ENCODE measurements around the gene NUDT6. TPM values are rescaled to one million over a fixed set of nuclear protein-coding genes. Genes with fewer than 3 reads are reported as not detected.
"Not testable (repeated sequence)": the region's sequence is repeated elsewhere in the genome, so short reads cannot be mapped to it uniquely, and the experiment has no call there.

The NUDT6 gene
- total and polyA plus RNA-seq, 4 donors, result 4.0 to 8.4 (median 6.2) TPM

DNA sequence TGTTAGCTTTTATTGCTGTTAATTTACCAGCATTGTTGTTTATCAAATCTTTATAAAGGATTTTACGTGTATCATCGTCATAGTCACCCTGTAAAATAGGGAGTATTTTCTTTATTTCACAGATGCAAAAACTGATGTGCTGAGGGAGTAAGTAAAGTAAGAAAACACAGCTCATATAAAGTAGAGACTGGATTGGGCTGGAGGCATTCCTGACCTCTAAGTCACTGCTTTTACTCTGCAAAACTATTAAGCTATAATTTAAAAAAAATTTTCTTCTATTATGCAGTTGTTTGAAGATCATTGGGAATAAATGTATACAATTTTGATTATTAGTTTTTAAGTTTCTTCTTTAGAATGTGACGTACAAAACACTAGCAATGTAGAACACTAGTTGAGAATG lies 45.9 kb downstream of the NUDT6 start:
- Histone ChIP-seq H3K4me1 (ENCODE audit: control insufficient read depth in 1 of 2, insufficient read depth in 2 of 2, low read length in 2 of 2) (peaks cover 1 to 2% of the 10 kb centered on the region in 2 donors), H3K27me3 (ENCODE audit: control insufficient read depth in 1 of 2, insufficient read depth in 2 of 2, low read length in 1 of 2) (no peaks in the 10 kb centered on the region), H3K36me3 (ENCODE audit: control insufficient read depth in 1 of 2, insufficient read depth in 2 of 2, low read length in 1 of 2) (no peaks in the 10 kb centered on the region), H3K9me3 (ENCODE audit: control insufficient read depth, low read length) (no peaks in the 10 kb centered on the region), H3K27ac (ENCODE audit: low read depth in 1 of 2, low read length in 2 of 2) (no peak overlapping the region), H3K4me3 (ENCODE audit: low read length in 2 of 2) (no peak overlapping the region)
- ATAC-seq (ENCODE audit: low FRiP score), result no peak
- intact Hi-C loops (cut with DNase I), result no loop called here
- no peak for DNase-seq
- WGBS, 2 donors, result 91 to 92% methylated on average over 3 of the region's 3 CpGs

DNA sequence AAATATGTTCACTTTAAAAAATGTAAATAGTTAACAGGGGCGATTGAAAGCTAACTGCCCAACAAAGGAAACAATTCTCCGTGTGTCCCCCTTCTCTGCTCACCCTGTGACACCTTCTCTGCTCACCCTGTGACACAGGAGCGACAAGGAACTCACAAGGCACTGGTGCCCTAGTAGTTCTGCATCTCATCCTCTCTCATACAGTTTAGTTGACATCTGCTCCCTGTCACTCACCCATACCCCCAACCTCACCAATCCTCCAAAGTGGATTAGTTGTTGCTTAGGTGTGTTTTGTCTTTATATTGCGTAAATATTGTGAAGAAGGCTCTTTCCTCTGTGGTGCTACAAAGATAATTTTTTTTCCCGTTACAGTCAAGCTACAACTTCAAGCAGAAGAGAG lies 46.4 kb downstream of the NUDT6 start:
- ATAC-seq (ENCODE audit: low FRiP score) (no peak), DNase-seq (no peak)
- no peaks in the 10 kb centered on the region for H3K27me3 ChIP-seq (ENCODE audit: control insufficient read depth in 1 of 2, insufficient read depth in 2 of 2, low read length in 1 of 2)
- no peak overlapping the region for H3K4me3 ChIP-seq (ENCODE audit: low read length in 2 of 2)
- no peak overlapping the region for H3K27ac ChIP-seq (ENCODE audit: low read depth in 1 of 2, low read length in 2 of 2)
- H3K36me3 ChIP-seq (ENCODE audit: control insufficient read depth in 1 of 2, insufficient read depth in 2 of 2, low read length in 1 of 2), result no peaks in the 10 kb centered on the region
- intact Hi-C loops (cut with DNase I), result no loop called here
- H3K4me1 ChIP-seq (ENCODE audit: control insufficient read depth in 1 of 2, insufficient read depth in 2 of 2, low read length in 2 of 2), result peaks cover 1 to 2% of the 10 kb centered on the region in 2 donors
- no peaks in the 10 kb centered on the region for H3K9me3 ChIP-seq (ENCODE audit: control insufficient read depth, low read length)
- 86 to 87% methylated on average over 5 of the region's 5 CpGs for WGBS, 2 donors

DNA sequence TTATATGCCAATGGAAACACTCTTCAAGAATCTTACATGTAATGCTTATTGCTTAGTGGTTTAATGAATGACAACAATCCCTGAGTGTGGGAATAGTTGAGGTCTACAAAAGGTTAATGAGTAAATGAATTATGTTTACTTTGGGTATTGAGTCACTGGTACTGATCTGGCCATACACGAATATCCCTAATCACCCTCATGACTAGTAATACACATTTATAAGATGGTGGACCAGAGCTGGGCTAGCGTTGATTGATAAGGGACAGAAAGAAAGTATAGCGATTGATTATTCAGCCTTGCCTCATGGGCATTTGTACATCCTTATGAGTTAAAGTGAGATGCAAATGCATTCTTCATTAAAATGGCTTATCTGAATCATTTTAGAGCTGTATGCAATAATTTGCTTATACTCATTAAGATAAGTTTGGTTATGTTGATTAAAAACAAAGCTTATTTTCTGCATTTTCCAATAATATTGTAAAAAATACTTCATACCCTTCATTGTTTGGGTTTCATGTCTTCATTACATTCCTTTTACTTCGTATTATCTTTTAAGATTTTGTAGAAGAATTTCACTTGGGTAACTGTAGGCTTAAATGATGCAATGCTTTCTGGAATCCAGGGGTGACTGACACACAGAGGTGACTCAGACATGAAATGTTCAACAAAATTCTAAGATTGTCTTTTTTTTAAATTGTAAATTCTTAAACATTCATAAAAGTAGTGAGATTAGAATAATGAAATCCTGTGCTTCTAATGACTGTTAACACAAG lies 48.4 kb downstream of the NUDT6 start:
- WGBS, 2 donors, result 55 to 56% methylated on average over 4 of the region's 4 CpGs
- no peak for ATAC-seq (ENCODE audit: low FRiP score)

DNA sequence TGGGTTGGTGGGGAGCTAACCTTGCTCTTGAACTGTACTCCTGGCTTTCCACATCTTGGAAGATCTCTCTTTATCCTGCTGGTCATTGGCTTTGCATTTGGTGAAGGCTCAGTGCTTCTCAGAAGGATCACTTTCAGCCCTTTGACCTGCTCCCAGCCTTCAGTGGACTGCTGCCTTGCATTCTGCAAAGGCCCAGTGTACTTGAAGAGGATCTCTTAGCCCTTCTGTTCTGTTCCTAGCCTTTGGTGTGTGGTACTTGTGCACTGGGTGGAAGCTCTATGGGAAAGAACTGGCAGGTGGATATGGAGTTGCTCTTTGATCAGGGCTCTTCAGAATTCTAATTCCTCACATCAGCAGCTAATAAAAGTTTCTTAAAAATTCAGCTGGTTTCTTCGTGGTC lies 49.3 kb downstream of the NUDT6 start:
- intact Hi-C loops (cut with DNase I), result no loop called here
- Histone ChIP-seq H3K9me3 (ENCODE audit: control insufficient read depth, low read length) (no peaks in the 10 kb centered on the region), H3K4me3 (ENCODE audit: low read length in 2 of 2) (no peak overlapping the region), H3K4me1 (ENCODE audit: control insufficient read depth in 1 of 2, insufficient read depth in 2 of 2, low read length in 2 of 2) (peaks cover 1 to 2% of the 10 kb centered on the region in 2 donors), H3K27ac (ENCODE audit: low read depth in 1 of 2, low read length in 2 of 2) (no peak overlapping the region), H3K36me3 (ENCODE audit: control insufficient read depth in 1 of 2, insufficient read depth in 2 of 2, low read length in 1 of 2) (no peaks in the 10 kb centered on the region), H3K27me3 (ENCODE audit: control insufficient read depth in 1 of 2, insufficient read depth in 2 of 2, low read length in 1 of 2) (no peaks in the 10 kb centered on the region)
- DNase-seq (no peak), ATAC-seq (ENCODE audit: low FRiP score) (no peak)
- 67 to 70% methylated on average over 1 of the region's 1 CpG for WGBS, 2 donors

More for the DNA sequence above, 48.4 kb downstream of the NUDT6 start:
- Histone ChIP-seq H3K27me3 (ENCODE audit: control insufficient read depth in 1 of 2, insufficient read depth in 2 of 2, low read length in 1 of 2) (no peaks in the 10 kb centered on the region), H3K4me1 (ENCODE audit: control insufficient read depth in 1 of 2, insufficient read depth in 2 of 2, low read length in 2 of 2) (peaks cover 1 to 2% of the 10 kb centered on the region in 2 donors), H3K9me3 (ENCODE audit: control insufficient read depth, low read length) (no peaks in the 10 kb centered on the region), H3K27ac (ENCODE audit: low read depth in 1 of 2, low read length in 2 of 2) (no peak overlapping the region), H3K4me3 (ENCODE audit: low read length in 2 of 2) (no peak overlapping the region), H3K36me3 (ENCODE audit: control insufficient read depth in 1 of 2, insufficient read depth in 2 of 2, low read length in 1 of 2) (no peaks in the 10 kb centered on the region)
- DNase-seq, result no peak
- intact Hi-C loops (cut with DNase I), result no loop called here

DNA sequence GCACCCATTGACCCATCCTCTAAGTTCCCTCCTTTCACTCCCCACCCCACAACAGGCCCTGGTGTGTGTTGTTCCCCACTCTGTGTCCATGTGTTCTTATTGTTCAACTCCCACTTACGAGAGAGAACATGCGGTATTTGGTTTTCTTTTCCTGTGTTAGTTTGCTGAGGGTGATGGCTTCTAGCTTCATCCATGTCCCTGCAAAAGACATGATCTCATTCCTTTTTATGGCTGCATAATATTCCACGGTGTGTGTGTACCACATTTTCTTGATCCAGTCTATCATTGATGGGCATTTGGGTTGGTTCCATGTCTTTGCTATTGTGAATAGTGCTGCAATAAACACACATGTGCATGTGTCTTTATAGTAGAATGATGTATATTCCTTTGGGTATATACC lies 54.2 kb downstream of the NUDT6 start:
- H3K27me3 ChIP-seq (ENCODE audit: control insufficient read depth in 1 of 2, insufficient read depth in 2 of 2, low read length in 1 of 2); DNase-seq; H3K4me3 ChIP-seq (ENCODE audit: low read length in 2 of 2); H3K36me3 ChIP-seq (ENCODE audit: control insufficient read depth in 1 of 2, insufficient read depth in 2 of 2, low read length in 1 of 2); H3K27ac ChIP-seq (ENCODE audit: low read depth in 1 of 2, low read length in 2 of 2); intact Hi-C loops (cut with DNase I); ATAC-seq (ENCODE audit: low FRiP score); H3K4me1 ChIP-seq (ENCODE audit: control insufficient read depth in 1 of 2, insufficient read depth in 2 of 2, low read length in 2 of 2); H3K9me3 ChIP-seq (ENCODE audit: control insufficient read depth, low read length): not testable (repeated sequence)
- WGBS, 2 donors, result 96 to 98% methylated on average over 3 of the region's 3 CpGs

DNA sequence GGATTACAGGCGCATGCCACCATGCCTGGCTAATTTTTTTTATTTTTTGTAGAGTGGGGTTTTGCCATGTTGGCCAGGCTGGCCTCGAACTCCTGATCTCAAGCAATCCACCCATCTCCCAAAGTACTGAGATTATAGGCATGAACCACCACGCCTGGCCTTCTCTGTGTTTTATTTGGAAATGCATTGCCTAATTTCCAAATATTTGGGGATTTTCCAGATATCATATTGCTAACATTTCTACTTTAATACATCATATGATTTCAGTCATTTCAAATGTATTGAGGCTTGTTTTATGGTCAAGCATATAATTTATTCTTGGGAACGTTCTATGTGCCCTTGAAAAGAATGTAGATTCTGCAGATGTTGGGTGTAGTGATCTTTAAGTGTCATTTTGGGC lies 57.0 kb downstream of the NUDT6 start:
- WGBS, 2 donors, result 43 to 51% methylated on average over 4 of the region's 4 CpGs
- Histone ChIP-seq H3K4me3 (ENCODE audit: low read length in 2 of 2) (no peak overlapping the region), H3K4me1 (ENCODE audit: control insufficient read depth in 1 of 2, insufficient read depth in 2 of 2, low read length in 2 of 2) (no peaks in the 10 kb centered on the region), H3K36me3 (ENCODE audit: control insufficient read depth in 1 of 2, insufficient read depth in 2 of 2, low read length in 1 of 2) (no peaks in the 10 kb centered on the region), H3K9me3 (ENCODE audit: control insufficient read depth, low read length) (no peaks in the 10 kb centered on the region), H3K27ac (ENCODE audit: low read depth in 1 of 2, low read length in 2 of 2) (no peak overlapping the region), H3K27me3 (ENCODE audit: control insufficient read depth in 1 of 2, insufficient read depth in 2 of 2, low read length in 1 of 2) (no peaks in the 10 kb centered on the region)
- no peak for ATAC-seq (ENCODE audit: low FRiP score)
- intact Hi-C loops (cut with DNase I), result no loop called here
- DNase-seq, result no peak

DNA sequence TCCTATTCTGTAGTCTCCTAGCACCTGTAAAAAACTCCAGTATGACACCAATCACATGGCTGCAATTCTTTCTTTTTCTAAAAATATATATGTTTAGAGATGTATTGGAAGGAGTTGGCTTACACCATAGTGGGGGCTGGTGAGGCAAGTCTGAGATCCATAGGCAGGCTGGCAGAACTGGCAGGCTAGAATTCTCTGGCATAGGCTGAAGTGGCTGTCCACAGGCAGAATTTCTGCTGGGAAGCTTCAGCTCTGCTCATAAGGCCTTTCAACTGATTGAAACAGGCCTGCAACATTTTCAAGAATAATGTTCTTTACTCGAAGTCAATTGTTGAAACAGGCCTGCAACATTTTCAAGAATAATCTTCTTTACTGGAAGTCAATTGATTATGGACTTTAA lies 58.8 kb downstream of the NUDT6 start:
- Histone ChIP-seq H3K36me3 (ENCODE audit: control insufficient read depth in 1 of 2, insufficient read depth in 2 of 2, low read length in 1 of 2) (no peaks in the 10 kb centered on the region), H3K9me3 (ENCODE audit: control insufficient read depth, low read length) (no peaks in the 10 kb centered on the region), H3K27ac (ENCODE audit: low read depth in 1 of 2, low read length in 2 of 2) (no peak overlapping the region), H3K4me1 (ENCODE audit: control insufficient read depth in 1 of 2, insufficient read depth in 2 of 2, low read length in 2 of 2) (peaks cover 0 to under 1% of the 10 kb centered on the region in 2 donors), H3K27me3 (ENCODE audit: control insufficient read depth in 1 of 2, insufficient read depth in 2 of 2, low read length in 1 of 2) (no peaks in the 10 kb centered on the region), H3K4me3 (ENCODE audit: low read length in 2 of 2) (no peak overlapping the region)
- DNase-seq (no peak), ATAC-seq (ENCODE audit: low FRiP score) (no peak)
- WGBS, 2 donors, result 18 to 29% methylated on average over 1 of the region's 1 CpG
- intact Hi-C loops (cut with DNase I), result no loop called here

DNA sequence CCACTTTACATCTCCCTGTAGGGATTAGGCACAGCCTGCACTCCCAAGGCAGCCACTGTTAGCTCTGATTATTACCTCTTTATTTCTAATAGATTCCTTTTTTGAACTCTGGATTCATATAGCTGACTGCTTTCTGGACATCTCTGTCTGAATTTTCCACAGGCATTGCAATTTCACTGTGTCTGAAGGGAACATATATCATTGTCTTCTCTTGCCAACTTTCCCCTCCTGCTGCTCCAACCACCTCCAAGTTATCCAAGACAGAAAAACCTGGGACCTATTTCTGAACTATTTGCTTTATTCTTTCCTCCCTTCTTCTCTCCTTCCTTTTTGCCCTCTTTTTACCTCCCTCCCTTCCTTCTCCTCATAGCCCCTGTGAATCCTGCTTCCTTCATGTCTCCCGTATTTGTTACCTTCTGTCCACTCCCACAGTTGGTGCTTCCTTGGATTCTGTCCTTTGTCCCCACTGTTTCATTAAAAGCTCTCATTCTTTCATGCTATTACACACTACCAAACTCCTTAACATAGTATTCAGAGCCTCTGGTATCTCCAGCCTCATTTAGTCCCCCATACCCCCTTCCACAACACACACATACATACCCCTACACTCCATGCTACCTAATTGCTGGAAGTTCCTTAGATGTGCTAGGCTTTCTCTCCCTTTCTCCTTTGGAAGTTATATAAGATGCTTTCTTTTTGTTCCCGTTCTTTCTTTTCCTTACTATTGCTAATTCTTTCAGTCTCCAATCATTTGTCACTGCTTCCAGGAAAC lies 61.0 kb downstream of the NUDT6 start:
- intact Hi-C loops (cut with DNase I), result no loop called here
- 41 to 58% methylated on average over 2 of the region's 2 CpGs for WGBS, 2 donors

DNA sequence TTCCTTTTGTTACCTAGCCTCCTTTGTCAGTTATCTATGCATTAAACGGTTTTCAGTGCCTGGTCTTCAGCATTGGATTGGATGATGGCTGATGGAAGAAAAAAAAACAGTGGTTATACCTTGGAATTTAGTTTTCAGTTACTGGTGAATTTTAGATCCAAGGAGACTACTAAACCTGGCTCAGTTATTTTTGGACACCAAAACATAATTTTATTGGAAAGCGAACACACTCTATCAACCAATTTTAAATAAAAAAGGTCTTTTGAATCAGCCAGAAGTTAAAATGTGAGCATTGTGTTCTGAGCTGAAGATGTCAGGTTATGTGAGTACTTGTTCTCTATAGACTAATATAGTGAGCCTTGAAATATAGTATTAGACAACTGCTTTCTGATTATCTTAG lies 63.7 kb downstream of the NUDT6 start:
- no peak for DNase-seq
- 9 to 12% methylated on average over 2 of the region's 2 CpGs for WGBS, 2 donors
- ATAC-seq (ENCODE audit: low FRiP score), result no peak
- Histone ChIP-seq H3K4me1 (ENCODE audit: control insufficient read depth in 1 of 2, insufficient read depth in 2 of 2, low read length in 2 of 2) (peaks cover 5 to 8% of the 10 kb centered on the region in 2 donors), H3K9me3 (ENCODE audit: control insufficient read depth, low read length) (no peaks in the 10 kb centered on the region), H3K27me3 (ENCODE audit: control insufficient read depth in 1 of 2, insufficient read depth in 2 of 2, low read length in 1 of 2) (no peaks in the 10 kb centered on the region), H3K36me3 (ENCODE audit: control insufficient read depth in 1 of 2, insufficient read depth in 2 of 2, low read length in 1 of 2) (no peaks in the 10 kb centered on the region), H3K27ac (ENCODE audit: low read depth in 1 of 2, low read length in 2 of 2) (peak overlapping the region; percentile 57 to 75), H3K4me3 (ENCODE audit: low read length in 2 of 2) (no peak overlapping the region)
- intact Hi-C loops (cut with DNase I), result no loop called here

More for the DNA sequence above, 61.0 kb downstream of the NUDT6 start:
- H3K27ac ChIP-seq (ENCODE audit: low read depth in 1 of 2, low read length in 2 of 2), result peak overlapping the region in 1 of 2 donors; percentile 43
- H3K27me3 ChIP-seq (ENCODE audit: control insufficient read depth in 1 of 2, insufficient read depth in 2 of 2, low read length in 1 of 2), result no peaks in the 10 kb centered on the region
- no peak overlapping the region for H3K4me3 ChIP-seq (ENCODE audit: low read length in 2 of 2)
- no peaks in the 10 kb centered on the region for H3K36me3 ChIP-seq (ENCODE audit: control insufficient read depth in 1 of 2, insufficient read depth in 2 of 2, low read length in 1 of 2)
- peaks cover 0 to 4% of the 10 kb centered on the region in 2 donors for H3K4me1 ChIP-seq (ENCODE audit: control insufficient read depth in 1 of 2, insufficient read depth in 2 of 2, low read length in 2 of 2)
- DNase-seq (no peak), ATAC-seq (ENCODE audit: low FRiP score) (no peak)
- no peaks in the 10 kb centered on the region for H3K9me3 ChIP-seq (ENCODE audit: control insufficient read depth, low read length)

Measured in aorta (tissue), 5 donors.